Cardiac muscle cell (in vitro differentiated cells and primary cell): Measurements from ENCODE around the gene ZRANB3. TPM values are rescaled to one million over a fixed set of nuclear protein-coding genes. Genes with fewer than 3 reads are reported as not detected.
"Not testable (repeated sequence)": the region's sequence is repeated elsewhere in the genome, so short reads cannot be mapped to it uniquely, and the experiment has no call there.

Experiments
- DNase-seq, 2 donors: peaks; one replicate each; pipeline versions ENCODE4 v3.0.0 to v3.0.0-alpha.2; 2010 to 2017; ENCODE audit warnings: low read depth in 1 of 2, low spot score in 1 of 2
- H3K27ac ChIP-seq: fragments of 200-600 bp; sonication (generic); 2 replicates; pipeline ENCODE4 v1.5.1; 2016
- H3K27me3 ChIP-seq: fragments of 200-600 bp; sonication (generic); 2 replicates; pipeline ENCODE4 v1.6.0; 2016; ENCODE audit warnings: control low read depth
- H3K36me3 ChIP-seq: fragments of 200-600 bp; sonication (generic); 2 replicates; pipeline ENCODE4 v1.5.1; 2016; ENCODE audit warnings: control low read depth
- H3K4me1 ChIP-seq: fragments of 200-600 bp; sonication (generic); 2 replicates; pipeline ENCODE4 v1.8.1; 2017; ENCODE audit warnings: low read depth, mild to moderate bottlenecking, mixed run types
- H3K4me3 ChIP-seq: fragments of 200-600 bp; sonication (generic); 2 replicates; pipeline ENCODE4 v1.5.1; 2016; ENCODE audit warnings: mild to moderate bottlenecking
- H3K9me3 ChIP-seq: fragments of 200-600 bp; sonication (generic); 2 replicates; pipeline ENCODE4 v1.5.1; 2017; ENCODE audit warnings: low read depth, mild to moderate bottlenecking, control low read depth
- CTCF ChIP-seq: IDR thresholded peaks from 2 replicates; pipeline ENCODE4 v1.5.1; 2012; ENCODE audit warnings: low read depth, mild to moderate bottlenecking, low read length
- polyA plus RNA-seq: library from polyadenylated mRNA; unstranded; fragments of >200 nt; fragmentation: Nextera tagmentation; extraction: Ambion mirVana; gene quantifications from 2 replicates; pipeline ENCODE4 v1.2.1, GENCODE V29; 2016
- total RNA-seq: library from RNA; depleted of rRNA; stranded (reverse); fragments of >200 nt; gene quantifications from 2 replicates; pipeline ENCODE4 v1.2.3, GENCODE V29; 2016

The ZRANB3 gene
- total and polyA plus RNA-seq, 2 experiments from 2014 or later: 3.9 to 8.8 TPM

DNA sequence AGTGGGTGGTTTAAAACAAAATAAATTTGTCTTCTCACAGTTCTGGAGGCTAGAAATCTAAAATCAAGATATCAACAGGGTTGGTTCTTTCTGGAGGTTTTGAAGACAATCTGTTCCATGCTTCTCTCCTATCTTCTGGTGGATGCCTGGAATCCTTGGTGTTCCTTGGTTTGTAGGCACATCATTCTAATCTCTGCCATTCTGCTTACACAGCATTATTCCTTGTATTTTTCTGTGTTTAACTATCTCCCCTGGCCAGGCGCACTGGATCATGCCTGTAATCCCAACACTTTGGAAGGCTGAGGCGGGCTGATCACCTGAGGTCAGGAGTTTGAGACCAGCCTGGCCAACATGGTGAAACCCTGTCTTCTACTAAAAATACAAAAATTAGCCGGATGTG, 108.1 kb downstream of the ZRANB3 start:
- no peak for DNase-seq
- H3K9me3 ChIP-seq: no peaks in the 10 kb centered on the region
- H3K27ac ChIP-seq: no peak overlapping the region
- no peaks in the 10 kb centered on the region for H3K27me3 ChIP-seq
- no peak overlapping the region for H3K4me3 ChIP-seq
- no peak for TF ChIP-seq CTCF
- no peaks in the 10 kb centered on the region for H3K4me1 ChIP-seq
- H3K36me3 ChIP-seq: no peaks in the 10 kb centered on the region

GRCh38 chr2:135411646-135412045, 119.4 kb downstream of the ZRANB3 start:
- Histone ChIP-seq H3K9me3 (no peaks in the 10 kb centered on the region), H3K27me3 (no peaks in the 10 kb centered on the region), H3K36me3 (no peaks in the 10 kb centered on the region), H3K4me3 (no peak overlapping the region), H3K4me1 (no peaks in the 10 kb centered on the region), H3K27ac (no peak overlapping the region)
- no peak for DNase-seq
- no peak for TF ChIP-seq CTCF

DNA sequence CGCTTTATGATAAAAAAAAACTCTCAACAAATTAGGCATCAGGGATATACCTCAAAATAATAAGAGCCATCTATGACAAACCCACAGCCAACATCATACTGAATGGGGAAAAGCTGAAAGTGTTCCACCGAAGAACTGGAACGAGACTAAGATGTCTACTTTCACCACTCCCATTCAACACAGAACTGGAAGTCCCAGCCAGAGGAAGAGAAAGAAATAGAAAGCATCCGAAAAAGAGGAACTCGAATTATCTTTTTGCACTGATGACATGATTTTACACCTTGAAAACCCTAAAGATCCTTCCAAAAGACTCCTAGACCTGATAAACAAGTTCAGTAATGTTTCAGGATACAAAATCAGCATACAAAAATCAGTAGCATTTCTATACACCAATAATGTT, 121.6 kb downstream of the ZRANB3 start:
- no peak for TF ChIP-seq CTCF
- H3K27me3 ChIP-seq: no peaks in the 10 kb centered on the region
- no peaks in the 10 kb centered on the region for H3K9me3 ChIP-seq
- no peak for DNase-seq
- no peaks in the 10 kb centered on the region for H3K36me3 ChIP-seq
- H3K4me3 ChIP-seq: no peak overlapping the region
- H3K27ac ChIP-seq: no peak overlapping the region
- no peaks in the 10 kb centered on the region for H3K4me1 ChIP-seq

GRCh38 chr2:135396259-135396658, 134.8 kb downstream of the ZRANB3 start:
- not testable (repeated sequence) for H3K27ac ChIP-seq, H3K27me3 ChIP-seq, H3K36me3 ChIP-seq, DNase-seq, H3K4me1 ChIP-seq, H3K4me3 ChIP-seq, H3K9me3 ChIP-seq

DNA sequence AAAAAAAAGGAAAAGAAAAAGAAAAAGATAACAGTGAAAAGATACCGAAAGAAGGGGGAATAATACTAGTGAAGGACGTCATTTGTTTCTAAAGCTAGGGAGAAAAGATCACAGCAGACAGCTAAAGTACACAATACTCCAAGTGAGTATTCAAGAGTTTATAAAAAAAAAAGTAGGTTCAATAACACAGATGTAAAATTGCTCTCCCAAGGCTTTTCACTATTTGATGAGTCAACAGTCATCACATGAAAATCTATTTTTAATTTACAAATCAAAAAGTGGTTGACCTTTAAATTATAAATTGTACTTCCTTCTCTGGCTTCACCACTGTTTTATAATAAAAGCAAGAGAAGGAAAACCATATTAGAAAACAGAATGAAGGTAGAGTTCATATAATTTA, 144.0 kb downstream of the ZRANB3 start:
- no peaks in the 10 kb centered on the region for H3K4me1 ChIP-seq
- H3K27me3 ChIP-seq: no peaks in the 10 kb centered on the region
- H3K9me3 ChIP-seq: no peaks in the 10 kb centered on the region
- DNase-seq: no peak
- H3K4me3 ChIP-seq: no peak overlapping the region
- TF ChIP-seq CTCF: no peak
- H3K27ac ChIP-seq: no peak overlapping the region
- no peaks in the 10 kb centered on the region for H3K36me3 ChIP-seq

- Histone ChIP-seq H3K27ac (no peak overlapping the region), H3K27me3 (no peaks in the 10 kb centered on the region), H3K36me3 (no peaks in the 10 kb centered on the region), H3K9me3 (no peaks in the 10 kb centered on the region), H3K4me1 (no peaks in the 10 kb centered on the region), H3K4me3 (no peak overlapping the region)
- TF ChIP-seq CTCF: no peak
- no peak for DNase-seq
These were observed 152.4 kb downstream of the ZRANB3 start for GRCh38 chr2:135378591-135378990.
